Measurements from ENCODE around the gene EPN1.

Gene EPN1

DNA sequence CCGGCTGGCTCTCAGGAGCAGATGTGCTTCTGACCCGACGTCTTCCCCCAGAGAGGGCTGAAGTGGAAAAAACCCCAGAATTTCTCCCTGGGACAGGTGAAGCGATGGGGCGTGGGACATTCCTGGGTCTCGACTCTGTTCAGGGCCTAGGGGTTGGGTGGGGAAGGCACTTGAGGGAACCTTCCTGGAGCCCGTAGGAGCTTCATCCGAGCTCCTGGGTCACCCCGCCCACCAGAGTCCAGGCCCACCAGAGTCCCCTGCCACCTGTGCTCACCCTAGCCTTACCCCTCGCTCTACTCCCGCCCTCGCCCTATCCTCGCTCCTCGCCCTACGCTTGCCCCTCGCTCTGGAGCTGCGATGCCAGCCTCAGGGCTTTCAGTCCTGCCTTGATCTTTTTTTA is 23.2 kb downstream of the EPN1 start:
- no peak for DNase-seq (ENCODE audit: low read depth)
- TF ChIP-seq, protein P1, sequence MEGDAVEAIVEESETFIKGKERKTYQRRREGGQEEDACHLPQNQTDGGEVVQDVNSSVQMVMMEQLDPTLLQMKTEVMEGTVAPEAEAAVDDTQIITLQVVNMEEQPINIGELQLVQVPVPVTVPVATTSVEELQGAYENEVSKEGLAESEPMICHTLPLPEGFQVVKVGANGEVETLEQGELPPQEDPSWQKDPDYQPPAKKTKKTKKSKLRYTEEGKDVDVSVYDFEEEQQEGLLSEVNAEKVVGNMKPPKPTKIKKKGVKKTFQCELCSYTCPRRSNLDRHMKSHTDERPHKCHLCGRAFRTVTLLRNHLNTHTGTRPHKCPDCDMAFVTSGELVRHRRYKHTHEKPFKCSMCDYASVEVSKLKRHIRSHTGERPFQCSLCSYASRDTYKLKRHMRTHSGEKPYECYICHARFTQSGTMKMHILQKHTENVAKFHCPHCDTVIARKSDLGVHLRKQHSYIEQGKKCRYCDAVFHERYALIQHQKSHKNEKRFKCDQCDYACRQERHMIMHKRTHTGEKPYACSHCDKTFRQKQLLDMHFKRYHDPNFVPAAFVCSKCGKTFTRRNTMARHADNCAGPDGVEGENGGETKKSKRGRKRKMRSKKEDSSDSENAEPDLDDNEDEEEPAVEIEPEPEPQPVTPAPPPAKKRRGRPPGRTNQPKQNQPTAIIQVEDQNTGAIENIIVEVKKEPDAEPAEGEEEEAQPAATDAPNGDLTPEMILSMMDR (IDR thresholded peaks at IDR 0.05; ENCODE audit: insufficient read depth, low read depth, low read length, missing control alignments), result no peak
- no peak overlapping the region for H3K4me3 ChIP-seq (ENCODE audit: low read length)

DNA sequence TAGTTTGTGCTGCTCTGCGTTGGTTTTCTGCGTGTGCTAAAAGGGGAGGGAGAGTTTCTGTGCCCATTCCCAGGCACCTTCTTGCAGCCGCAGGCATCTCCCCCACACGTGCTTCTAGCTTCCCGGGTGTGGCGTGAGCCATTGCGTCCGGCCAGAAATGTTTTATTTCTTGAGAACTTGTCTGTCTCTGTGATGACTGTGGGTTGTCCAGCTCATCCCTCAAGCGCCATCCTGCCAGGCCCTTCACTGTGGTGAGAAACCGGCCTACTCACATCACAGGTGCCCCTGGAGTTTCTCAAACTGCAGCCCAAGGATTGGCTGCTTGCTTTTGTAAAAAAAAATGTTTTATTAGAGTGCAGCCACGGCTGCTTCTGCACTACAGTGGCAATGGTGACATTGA is 24.2 kb downstream of the EPN1 start:
- TF ChIP-seq, protein P1 (IDR thresholded peaks at IDR 0.05; ENCODE audit: insufficient read depth, low read depth, low read length, missing control alignments), result no peak
- DNase-seq (ENCODE audit: low read depth), result no peak
- no peak overlapping the region for H3K4me3 ChIP-seq (ENCODE audit: low read length)

DNA sequence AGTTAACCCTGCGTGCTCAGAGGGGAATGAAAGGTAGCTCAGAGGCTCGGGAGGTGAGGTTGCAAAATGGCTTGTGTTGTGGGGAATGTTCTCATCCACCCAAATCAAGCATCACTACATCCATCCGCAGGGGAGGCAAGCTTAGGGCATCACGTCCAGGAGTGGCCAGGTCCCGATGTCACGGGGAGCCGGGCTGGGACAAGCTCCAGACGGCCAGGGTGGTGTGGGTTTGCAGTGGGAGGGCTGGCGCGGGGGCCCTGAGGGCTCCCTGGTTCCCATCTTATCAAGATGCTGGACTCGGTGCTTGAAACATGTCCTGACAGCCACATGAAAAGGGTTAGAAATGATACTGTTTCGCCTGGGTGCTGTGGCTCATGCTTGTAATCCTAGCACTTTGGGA is 25.8 kb downstream of the EPN1 start:
- no peak overlapping the region for H3K4me3 ChIP-seq (ENCODE audit: low read length)
- no peak for DNase-seq (ENCODE audit: low read depth)
- TF ChIP-seq, protein P1 (IDR thresholded peaks at IDR 0.05; ENCODE audit: insufficient read depth, low read depth, low read length, missing control alignments), result no peak

DNA sequence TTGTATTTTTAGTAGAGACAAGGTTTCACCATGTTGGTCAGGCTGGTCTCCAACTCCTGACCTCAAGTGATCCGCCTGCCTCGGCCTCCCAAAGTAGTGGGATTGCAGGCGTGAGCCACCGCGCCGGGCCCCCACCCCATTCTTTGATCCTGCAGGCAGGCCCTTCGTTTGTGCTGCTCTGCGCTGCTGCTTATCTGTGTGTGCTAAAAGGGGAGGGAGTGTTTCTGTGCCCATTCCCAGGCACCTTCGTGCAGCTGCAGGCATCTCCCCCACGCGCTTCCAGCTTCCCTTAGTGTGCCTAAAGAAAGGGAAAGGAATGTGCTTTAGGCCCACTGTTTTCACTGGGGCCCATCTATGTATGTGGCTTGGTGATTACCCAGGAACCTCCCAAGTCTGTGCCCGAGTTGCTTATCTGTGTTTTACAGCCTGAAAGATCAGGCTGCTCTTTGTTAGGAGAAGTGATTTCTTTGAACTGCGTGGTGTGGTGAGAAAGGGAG is 27.2 kb downstream of the EPN1 start:
- DNase-seq (ENCODE audit: low read depth), result no peak
- TF ChIP-seq, protein P1 (IDR thresholded peaks at IDR 0.05; ENCODE audit: insufficient read depth, low read depth, low read length, missing control alignments), result no peak
- no peak overlapping the region for H3K4me3 ChIP-seq (ENCODE audit: low read length)

DNA sequence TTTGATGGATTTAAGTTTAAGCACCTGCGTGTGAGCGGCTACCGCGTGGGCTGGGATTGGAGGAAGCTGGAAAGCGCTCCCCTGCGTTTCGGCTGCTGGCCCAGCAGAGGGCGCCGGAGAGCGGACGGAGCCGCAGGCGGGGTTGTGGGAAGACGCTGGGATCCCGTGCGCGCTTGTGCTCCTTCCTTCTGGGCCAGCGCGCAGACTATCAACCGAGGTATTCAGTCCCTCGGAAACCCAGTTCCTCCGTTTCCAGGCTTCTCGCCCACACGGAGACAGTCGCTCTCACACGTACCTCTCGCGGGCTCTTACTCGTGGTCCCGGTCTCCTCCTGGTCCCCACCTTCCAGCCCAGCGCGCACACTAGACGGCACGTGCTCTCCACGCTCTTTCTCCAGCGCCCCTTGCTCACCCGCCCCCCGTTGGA is 28.8 kb downstream of the EPN1 start:
- TF ChIP-seq, protein P1 (IDR thresholded peaks at IDR 0.05; ENCODE audit: insufficient read depth, low read depth, low read length, missing control alignments), result peak; percentile 50
- peak; percentile 13 for DNase-seq (ENCODE audit: low read depth)
- no peak overlapping the region for H3K4me3 ChIP-seq (ENCODE audit: low read length)

DNA sequence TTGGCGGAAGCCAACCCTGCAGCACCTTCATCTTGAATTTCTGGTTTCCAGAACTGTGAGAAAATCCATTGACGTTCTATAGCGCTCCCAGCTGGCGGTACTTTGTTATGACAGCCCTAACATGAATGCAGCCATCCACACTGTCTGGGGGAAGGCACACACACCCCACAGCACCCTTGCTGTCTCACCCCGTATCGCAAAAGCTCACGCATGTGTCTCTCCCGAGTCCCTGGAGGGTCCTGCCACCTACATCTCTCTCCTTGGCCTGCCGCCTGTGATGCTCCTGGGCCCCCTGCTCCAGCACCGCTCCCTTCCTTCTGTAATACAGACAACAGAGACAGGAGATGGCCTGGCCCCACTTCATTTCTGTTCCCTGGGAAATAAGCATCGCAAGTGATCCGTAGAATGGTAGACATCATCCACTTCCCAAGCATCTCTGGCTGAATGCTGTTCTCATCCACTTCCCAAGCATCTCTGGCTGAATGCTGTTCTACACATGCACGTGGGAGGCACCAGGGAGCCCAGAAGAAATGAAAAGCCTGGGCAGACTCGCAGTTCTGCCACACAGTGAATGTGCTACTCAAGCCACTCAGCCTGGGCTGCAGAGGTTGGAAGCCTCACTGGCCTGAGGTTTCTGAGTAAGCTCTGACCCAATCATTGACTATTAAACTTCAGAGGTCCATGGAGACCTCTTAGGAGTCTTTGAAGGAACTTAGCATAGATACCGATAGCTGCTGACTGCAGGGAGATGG is 29.6 kb downstream of the EPN1 start:
- TF ChIP-seq, protein P1 (IDR thresholded peaks at IDR 0.05; ENCODE audit: insufficient read depth, low read depth, low read length, missing control alignments), result no peak
- H3K4me3 ChIP-seq (ENCODE audit: low read length), result no peak overlapping the region
- no peak for DNase-seq (ENCODE audit: low read depth)

DNA sequence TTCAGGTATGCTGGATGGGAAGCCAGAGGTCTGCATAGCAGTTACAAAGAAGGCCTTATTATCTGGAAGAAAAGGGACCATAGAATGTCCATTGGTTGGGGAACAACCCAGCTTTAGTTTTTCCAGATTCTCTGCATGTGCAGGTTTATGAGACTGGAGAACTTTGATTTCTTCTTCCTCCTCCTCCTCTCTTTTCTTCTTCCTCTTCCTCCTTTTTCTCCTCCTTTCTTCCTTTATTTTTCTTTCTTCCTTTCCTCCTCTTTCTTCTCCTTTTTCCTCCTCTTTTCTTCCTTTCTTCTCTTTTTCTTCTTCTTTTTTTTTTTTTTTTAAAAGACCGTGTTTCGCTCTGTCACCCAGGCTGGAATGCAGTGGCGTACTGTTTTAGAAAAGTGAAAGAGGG is 30.9 kb downstream of the EPN1 start:
- no peak overlapping the region for H3K4me3 ChIP-seq (ENCODE audit: low read length)
- DNase-seq (ENCODE audit: low read depth), result no peak
- TF ChIP-seq, protein P1 (IDR thresholded peaks at IDR 0.05; ENCODE audit: insufficient read depth, low read depth, low read length, missing control alignments), result no peak

All from epithelial cell of esophagus (primary cell).